NCI-H2029 treated with DMSO at 0.1 percent for 48 hours (cell line): ENCODE data around the gene TUBB1.
"Not testable (repeated sequence)": the region's sequence is repeated elsewhere in the genome, so short reads cannot be mapped to it uniquely, and the experiment has no call there.

ENCODE experiments used
- DNase-seq: peaks from one replicate; lab custom pipeline; 2025; lab: John Stamatoyannopoulos, UW

TUBB1 gene

GRCh38 chr20:59019217-59019616 is at the start of gene TUBB1:
TUBB1 (plus strand) TSS chr20:59019429; CDS start chr20:59019523, 94 bp downstream.
- DNase-seq: no peak

GRCh38 chr20:58969439-58969838 is 49.8 kb upstream of the TUBB1 start:
- no peak for DNase-seq

- no peak for DNase-seq
These were observed 49.1 kb upstream of the TUBB1 start for GRCh38 chr20:58970146-58970545.

GRCh38 chr20:58971429-58971828 is 47.8 kb upstream of the TUBB1 start:
- DNase-seq: no peak

GRCh38 chr20:58973179-58973578 is 46.0 kb upstream of the TUBB1 start:
- DNase-seq: no peak

DNA sequence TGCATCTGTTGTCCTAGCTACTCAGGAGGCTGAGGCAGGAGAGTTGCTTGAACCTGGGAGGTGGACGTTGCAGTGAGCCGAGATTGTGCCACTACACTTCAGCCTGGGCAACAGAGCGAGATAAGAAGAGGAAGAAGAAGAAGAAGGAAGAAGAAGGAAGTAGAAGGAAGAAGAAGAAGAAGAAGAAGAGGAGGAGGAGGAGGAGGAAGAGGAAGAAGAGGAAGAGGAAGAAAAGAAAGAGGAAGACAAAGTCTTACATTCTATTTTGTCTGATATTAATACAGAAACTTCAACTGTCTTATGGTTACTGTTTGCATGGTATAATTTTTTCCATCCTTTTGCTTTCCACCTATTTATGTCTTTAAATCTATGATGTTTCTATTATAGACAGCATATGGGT is 45.4 kb upstream of the TUBB1 start:
- DNase-seq: no peak

DNA sequence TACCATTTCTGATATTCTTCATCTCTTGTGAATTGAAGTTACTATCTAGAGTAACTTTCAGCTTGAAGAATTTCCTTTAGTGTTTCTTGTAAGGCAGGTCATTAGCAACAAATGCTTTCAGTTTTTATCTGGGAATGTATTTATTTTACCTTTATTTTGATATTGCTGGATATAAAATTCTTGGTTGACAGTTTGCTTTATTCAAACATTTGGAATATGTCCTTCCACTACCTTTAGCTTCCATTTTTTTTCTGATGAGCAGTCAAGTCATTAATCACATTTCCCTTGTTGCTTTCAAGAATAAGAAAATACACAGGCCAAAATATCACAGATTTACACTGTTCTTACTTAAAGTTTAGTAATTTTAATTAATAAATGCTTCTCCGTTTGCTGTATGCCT is 43.9 kb upstream of the TUBB1 start:
- DNase-seq: no peak

DNA sequence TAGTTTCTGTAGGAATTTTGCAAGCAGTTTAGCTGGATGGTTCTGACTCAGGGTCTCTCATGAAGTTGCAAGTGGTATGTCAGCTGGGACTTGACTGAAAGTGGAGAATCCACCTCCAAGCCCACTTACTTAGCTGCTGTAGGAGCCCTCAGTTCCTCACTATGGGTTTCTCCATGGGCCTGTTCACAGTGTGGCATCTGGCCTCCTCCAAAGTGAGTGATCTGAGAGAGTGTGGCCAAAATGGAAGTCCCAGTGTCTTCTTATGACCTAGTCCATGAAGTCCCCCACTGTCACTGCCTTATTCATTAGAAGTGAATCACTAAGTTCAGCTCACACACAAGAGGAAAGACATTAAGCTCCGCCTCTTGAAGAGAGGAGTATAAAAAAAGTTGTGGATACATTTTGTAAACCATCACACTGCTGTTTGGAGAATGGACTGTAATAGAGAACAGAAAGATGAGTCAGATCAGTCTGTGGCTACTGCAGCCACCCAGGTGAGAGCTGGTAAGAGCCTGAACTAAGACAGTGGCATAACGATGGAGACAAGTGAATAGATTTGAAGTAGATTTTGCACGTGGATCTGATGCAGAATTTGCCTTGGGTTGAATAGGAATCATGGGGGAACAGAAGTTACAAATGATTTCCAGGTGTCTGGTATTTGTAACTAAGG is 43.0 kb upstream of the TUBB1 start:
- no peak for DNase-seq

- no peak for DNase-seq
These were observed 40.7 kb upstream of the TUBB1 start for GRCh38 chr20:58978351-58979190.

GRCh38 chr20:58980711-58981627 is 38.3 kb upstream of the TUBB1 start, which contains the start of gene NELFCD:
NELFCD (plus strand) TSS chr20:58981256; CDS start chr20:58981310, 54 bp downstream.
- DNase-seq: peak; percentile 15

DNA sequence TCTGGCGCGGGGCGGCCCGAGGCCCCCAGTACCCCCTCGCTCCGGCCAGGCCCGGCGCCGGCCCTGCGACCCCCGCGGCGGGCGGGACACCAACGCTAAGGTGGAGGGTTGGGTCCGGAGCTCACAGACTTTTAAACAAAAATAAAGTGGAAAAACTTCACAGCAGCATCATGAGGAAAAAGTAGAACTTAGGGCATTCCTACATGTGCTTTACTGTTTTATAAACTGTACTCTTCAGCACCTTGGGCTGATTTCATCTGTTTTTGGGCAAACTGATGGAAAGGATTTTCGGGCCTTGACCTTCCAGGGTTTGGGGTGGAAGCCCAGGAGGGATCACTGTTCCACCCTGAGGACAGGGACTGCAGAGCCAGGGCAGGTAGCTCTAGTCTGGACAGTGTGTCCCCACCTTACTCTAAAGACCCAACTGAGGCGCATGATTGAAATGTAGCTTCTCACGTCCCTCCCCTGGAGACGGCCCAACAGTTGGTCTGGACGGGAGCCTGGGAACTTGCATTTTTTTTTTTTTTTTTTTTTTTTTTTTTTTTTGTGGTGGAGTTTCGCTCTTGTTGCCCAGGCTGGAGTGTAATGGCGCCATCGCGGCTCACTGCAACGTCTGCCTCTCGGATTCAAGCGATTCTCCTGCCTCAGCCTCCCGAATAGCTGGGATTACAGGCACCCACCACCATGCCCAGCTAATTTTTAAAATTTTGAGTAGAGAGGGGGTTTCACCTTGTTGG is 37.4 kb upstream of the TUBB1 start:
- no peak for DNase-seq

DNA sequence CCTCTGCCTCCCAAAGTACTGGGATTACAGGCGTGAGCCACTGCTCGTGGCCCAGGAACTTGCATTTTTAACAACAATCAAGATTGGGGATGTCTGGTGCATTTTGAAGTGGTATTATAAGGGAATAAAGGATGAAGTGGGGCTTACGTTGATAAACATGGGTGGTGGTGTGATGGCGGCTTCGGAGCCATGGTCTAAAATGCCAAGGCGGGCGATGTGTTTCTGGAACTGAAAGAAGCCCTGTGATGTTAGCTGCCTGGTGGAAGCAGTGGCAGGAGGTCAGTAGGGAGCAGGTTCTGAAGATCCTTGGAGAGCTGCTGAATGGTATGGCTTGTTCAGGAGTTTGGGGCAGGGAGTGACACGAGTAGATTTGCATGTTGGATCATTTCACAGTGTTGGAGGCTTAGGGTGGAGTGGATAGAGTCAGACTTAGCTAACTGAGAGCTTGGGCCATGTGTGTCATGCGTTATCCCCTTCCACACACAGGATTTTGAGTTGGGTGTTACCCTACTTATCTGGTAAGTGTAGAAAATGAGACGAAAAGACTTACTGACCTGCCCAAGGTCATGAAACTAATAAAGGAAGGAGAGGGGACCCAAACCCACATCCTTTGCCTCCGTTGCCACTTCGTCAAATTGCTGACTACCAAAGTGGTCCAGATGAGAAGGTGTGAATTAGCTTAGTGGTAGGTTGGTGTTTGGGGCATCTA is 36.7 kb upstream of the TUBB1 start:
- DNase-seq: no peak

- DNase-seq: not testable (repeated sequence)
These were observed 36.1 kb upstream of the TUBB1 start for GRCh38 chr20:58983115-58983468.

- no peak for DNase-seq
These were observed 34.5 kb upstream of the TUBB1 start for GRCh38 chr20:58984691-58985090.

DNA sequence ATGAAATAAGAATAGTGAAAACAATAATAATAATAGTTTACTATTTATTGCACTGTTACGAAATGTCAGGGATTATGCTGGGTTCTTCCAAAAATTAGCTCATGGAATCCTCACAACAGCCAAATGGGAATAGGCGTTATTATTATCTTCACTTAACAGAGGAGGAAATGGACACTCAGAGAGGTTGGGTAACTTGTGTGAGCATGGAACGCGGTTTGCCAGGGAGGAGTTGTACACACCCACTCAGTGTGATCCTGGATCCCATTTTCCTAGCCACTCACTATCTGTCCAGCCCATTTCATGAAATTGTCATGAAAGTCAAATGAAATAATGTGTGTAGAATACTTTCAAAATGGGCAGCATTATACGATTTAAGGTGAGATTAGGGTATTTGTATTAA is 33.6 kb upstream of the TUBB1 start:
- DNase-seq: no peak

DNA sequence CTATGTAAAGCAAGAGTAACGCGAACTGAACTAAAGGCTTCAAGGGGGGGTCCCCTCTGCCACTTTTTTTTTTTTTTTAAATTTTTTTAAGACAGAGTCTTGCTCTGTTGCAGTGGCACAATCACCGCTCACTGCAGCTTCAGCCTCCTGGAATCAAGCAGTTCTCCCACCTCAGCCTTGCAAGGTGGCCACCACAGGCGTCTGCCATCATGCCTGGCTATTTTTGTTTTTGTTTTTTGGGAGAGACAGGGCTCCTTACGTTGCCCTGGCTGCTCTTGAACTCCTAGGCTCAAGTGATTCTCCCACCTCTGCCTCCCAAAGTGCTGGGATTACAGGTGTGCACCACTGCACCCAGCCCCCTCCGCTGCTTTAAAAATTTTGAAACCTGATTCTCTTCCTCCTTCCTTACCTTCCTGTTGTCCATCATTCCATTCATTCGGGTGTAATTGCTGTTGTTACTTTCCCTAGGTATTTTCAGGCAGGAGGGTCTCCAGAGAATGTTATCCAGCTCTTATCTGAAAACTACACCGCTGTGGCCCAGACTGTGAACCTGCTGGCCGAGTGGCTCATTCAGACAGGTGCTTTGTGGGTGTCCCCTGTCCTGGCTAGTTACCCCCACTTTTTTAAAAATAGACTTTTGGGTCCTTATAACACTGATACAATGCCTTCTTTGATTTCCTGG is 32.8 kb upstream of the TUBB1 start:
- DNase-seq: no peak

GRCh38 chr20:58986968-58987517 is 32.2 kb upstream of the TUBB1 start:
- DNase-seq: no peak

DNA sequence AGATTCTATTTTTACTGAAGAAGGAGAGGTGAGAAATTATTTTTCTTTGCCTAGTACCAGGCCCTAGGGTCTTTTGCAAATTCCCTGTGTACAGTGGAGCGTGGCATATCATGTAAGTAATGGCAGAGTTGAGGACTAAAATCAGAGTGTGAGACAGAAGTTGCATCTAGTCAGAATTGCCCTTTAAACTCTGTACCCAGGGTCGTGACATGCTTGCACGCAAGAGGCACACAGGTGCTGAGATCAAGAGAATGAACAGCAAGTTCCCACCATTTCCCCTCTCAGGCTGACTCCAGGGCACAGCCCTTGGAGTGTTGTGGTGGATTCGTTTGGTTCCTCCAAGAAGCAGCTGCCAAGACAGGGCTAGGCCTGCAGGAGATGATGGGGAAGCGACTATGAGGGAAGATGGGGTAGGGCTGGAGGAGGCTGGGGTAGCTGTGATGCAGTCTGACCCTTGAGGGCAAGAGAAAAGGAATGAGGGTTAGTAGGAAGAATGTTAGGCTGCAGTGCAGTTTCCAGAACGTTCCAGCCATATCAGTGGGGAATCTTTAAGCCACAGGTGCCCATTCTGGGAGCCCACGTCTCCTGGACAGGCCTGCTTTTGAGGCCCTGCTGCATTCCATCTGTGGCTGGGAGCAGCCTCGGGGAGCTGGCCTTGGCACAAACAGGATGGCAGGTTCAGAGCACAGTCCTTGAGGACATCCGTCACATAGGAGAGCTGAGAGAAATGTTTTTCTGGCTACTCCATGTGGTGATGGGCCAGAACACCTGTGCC is 31.3 kb upstream of the TUBB1 start:
- no peak for DNase-seq

DNA sequence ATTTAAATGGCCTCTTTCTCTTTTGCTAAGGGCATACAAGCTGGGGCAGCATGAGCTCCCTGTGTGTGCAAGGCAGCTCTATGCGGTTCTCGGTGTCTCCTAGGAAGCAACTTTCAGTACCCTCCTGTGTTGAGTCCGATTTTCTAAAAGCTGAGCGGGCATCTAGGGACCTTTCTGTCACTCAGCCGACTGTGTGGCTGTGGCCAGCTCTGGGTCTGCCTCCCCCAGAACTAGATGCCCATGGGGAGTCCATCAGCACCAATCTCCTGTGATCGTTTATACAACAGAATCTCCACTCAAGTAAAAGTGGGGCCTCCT is 30.7 kb upstream of the TUBB1 start:
- no peak for DNase-seq

DNA sequence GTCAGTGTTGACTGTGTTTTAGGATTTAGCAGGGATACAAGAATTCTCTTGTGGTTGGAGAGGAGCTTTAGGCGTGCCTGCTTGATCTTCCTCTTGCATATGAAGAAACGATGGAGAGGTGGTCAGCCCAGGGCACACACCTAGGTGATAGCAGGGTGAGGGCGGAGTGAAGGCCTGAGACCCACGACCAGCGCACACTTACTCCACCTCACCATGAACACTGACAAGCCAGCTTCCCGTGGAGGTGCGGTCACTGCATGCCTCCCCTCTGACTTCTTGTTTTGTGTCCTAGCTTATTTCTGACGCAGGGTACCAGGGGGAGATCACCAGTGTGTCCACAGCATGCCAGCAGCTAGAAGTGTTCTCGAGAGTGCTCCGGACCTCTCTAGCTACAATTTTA is 30.0 kb upstream of the TUBB1 start:
- DNase-seq: no peak
